ENCODE results near the gene CLPTM1L. TPM values are rescaled to one million over a fixed set of nuclear protein-coding genes. Genes with fewer than 3 reads are reported as not detected.

Gene CLPTM1L
- total and polyA plus RNA-seq, 9 of the 15 experiments (the other 6 are each of a cell fraction or from before 2014, with no cell fraction given): 3.5 to 217 (median 177) TPM

- no peaks in the 10 kb centered on the region for H3K9me3 ChIP-seq (replicated peaks; ENCODE audit: control insufficient read depth, insufficient read depth, low read depth, low read length)
- ChIA-PET CTCF (ENCODE audit: low intra/inter-chr PET ratio) (no interaction called here), POLR2A (interaction anchor here (0.5 to 0.8 kb wide), 2 partner anchors 17 to 361 kb away, joined by 3 read pairs; partner anchors contain the start of gene TERT)
- FAIRE-seq (no peak), DNase-seq (ENCODE audit: extremely low read depth in 1 of 4, low spot score in 3 of 4) (no peak), ATAC-seq (no peak)
- WGBS (ENCODE audit: insufficient coverage, low coverage, missing lambda C conversion rate): 13% methylated on average over 7 of the region's 10 CpGs
- no peaks in the 10 kb centered on the region for H3K9me1 ChIP-seq (ENCODE audit: control insufficient read depth, insufficient read depth, low read length)
- BruUV-seq (replicated peaks): no TSS peak
- intact Hi-C loops (cut with micrococcal nuclease): no loop called here
- in situ Hi-C loops (cut with MboI): no loop called here
- H3K9ac ChIP-seq (ENCODE audit: insufficient read depth in 1 of 2, low read depth in 2 of 2, low read length in 2 of 2): no peak overlapping the region
- H4K20me1 ChIP-seq (replicated peaks; ENCODE audit: control insufficient read depth, insufficient read depth, low read length): peaks cover 12% of the 10 kb centered on the region; the same call in 1 of the 2 replicates
- no peak overlapping the region for H3K4me2 ChIP-seq (ENCODE audit: insufficient read depth, low read length)
- H2AFZ ChIP-seq (ENCODE audit: low read depth, low read length): no peak overlapping the region
- peaks cover 0 to 37% of the 10 kb centered on the region in 2 experiments; a peak in 1 of 5 replicates for H3K4me1 ChIP-seq (replicated peaks in 1 of 2; ENCODE audit: control insufficient read depth in 2 of 2, insufficient read depth in 2 of 2, low read length in 2 of 2)
- H3K79me2 ChIP-seq (ENCODE audit: control insufficient read depth, insufficient read depth, low read length): no peaks in the 10 kb centered on the region
- H3K27ac ChIP-seq (ENCODE audit: extremely low read depth, low read depth, low read length): no peak overlapping the region
- H3K36me3 ChIP-seq (ENCODE audit: control insufficient read depth, insufficient read depth, low read length): no peaks in the 10 kb centered on the region
- H3K27me3 ChIP-seq (ENCODE audit: control insufficient read depth in 2 of 2, insufficient read depth in 2 of 2, low read length in 2 of 2): peaks cover 21 to 67% of the 10 kb centered on the region in 2 experiments
- no peak overlapping the region for H3K4me3 ChIP-seq
- TF ChIP-seq ATF2 (CRISPR knock-in tag; IDR thresholded peaks at IDR 0.05): no peak
- no peak for TF ChIP-seq THAP12 (CRISPR knock-in tag; IDR thresholded peaks at IDR 0.05)
- no peak for TF ChIP-seq E2F8 (IDR thresholded peaks at IDR 0.05; ENCODE audit: low read depth, partially characterized antibody)
- no peak for TF ChIP-seq ZNF146 (CRISPR knock-in tag; IDR thresholded peaks at IDR 0.05; ENCODE audit: unreplicated experiment)
- TF ChIP-seq JUNB (CRISPR knock-in tag; conservative IDR thresholded peaks at IDR 0.05): no peak
- no peak for TF ChIP-seq NR2F6 (CRISPR knock-in tag; IDR thresholded peaks at IDR 0.05)
- no peak for TF ChIP-seq ZNF696 (CRISPR knock-in tag; conservative IDR thresholded peaks at IDR 0.05)
- no peak for TF ChIP-seq YBX1 (IDR thresholded peaks at IDR 0.05)
- TF ChIP-seq ZNF140 (CRISPR knock-in tag; IDR thresholded peaks at IDR 0.05): no peak
- no peak for TF ChIP-seq ZBTB33 (CRISPR knock-in tag; IDR thresholded peaks at IDR 0.05)
- TF ChIP-seq TCF7L2 (IDR thresholded peaks at IDR 0.05; ENCODE audit: low read depth, low read length): no peak
- TF ChIP-seq TAF9B (IDR thresholded peaks at IDR 0.05; ENCODE audit: partially characterized antibody): no peak
- TF ChIP-seq CSDE1 (IDR thresholded peaks at IDR 0.05): no peak
- no peak for TF ChIP-seq FIP1L1 (IDR thresholded peaks at IDR 0.05; ENCODE audit: low read depth, low read length, poor library complexity, severe bottlenecking)
- no peak for TF ChIP-seq CBX8 (IDR thresholded peaks at IDR 0.05; ENCODE audit: borderline replicate concordance, extremely low read depth, low read depth, low read length, poor library complexity, severe bottlenecking)
Measured at GRCh38 chr5:1277781-1278180, 67.1 kb downstream of the CLPTM1L start.

All from K562 (cell line).